GM12872 (cell line): ENCODE results near the gene DNAJC1.

Source experiments
- TF ChIP-seq, protein P1 (sequence below): IDR thresholded peaks from 3 replicates; pipeline ENCODE4 v1.5.1; 2011; ENCODE audit warnings: low read depth, mild to moderate bottlenecking, low read length, moderate library complexity; ENCODE audit not compliant: insufficient read depth

The DNAJC1 gene

DNA sequence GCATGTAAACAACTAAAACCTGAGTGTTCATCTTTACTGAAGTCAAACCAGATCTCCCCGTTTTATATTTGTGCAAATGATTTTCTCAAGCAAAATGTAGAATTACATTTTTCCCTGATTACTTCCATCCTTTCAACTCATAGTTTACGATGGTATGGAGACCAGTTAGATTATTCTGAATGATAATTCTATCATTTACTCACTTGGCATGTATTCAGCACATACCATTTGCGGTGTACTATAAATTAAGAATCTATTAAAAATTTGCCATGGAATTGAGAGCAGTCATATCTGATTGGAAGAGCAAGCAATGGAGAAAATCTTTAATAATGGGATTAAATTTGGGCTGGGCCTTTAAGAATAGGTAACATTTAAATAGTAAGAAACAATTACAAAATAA is 22.4 kb downstream of the DNAJC1 start:
- TF ChIP-seq, protein P1, sequence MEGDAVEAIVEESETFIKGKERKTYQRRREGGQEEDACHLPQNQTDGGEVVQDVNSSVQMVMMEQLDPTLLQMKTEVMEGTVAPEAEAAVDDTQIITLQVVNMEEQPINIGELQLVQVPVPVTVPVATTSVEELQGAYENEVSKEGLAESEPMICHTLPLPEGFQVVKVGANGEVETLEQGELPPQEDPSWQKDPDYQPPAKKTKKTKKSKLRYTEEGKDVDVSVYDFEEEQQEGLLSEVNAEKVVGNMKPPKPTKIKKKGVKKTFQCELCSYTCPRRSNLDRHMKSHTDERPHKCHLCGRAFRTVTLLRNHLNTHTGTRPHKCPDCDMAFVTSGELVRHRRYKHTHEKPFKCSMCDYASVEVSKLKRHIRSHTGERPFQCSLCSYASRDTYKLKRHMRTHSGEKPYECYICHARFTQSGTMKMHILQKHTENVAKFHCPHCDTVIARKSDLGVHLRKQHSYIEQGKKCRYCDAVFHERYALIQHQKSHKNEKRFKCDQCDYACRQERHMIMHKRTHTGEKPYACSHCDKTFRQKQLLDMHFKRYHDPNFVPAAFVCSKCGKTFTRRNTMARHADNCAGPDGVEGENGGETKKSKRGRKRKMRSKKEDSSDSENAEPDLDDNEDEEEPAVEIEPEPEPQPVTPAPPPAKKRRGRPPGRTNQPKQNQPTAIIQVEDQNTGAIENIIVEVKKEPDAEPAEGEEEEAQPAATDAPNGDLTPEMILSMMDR = no peak

DNA sequence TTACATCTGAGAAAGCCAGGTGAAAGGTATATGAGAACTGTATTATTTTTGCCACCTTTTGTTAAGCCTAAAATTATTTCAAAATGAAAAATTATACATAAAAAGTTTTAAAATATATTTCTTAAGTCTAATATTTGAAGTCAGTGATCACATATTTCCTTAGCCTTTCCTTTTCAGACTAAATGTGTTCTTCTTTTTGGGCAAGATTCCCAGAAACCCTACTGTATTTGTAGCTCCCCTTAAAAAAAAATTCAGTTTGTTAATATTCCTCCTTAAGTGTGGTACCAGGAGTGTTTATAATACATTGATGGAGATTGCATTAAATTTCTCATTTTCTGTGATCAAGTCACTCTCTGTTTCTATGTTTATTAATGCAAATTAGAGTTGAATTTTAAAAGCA is 22.8 kb downstream of the DNAJC1 start:
- TF ChIP-seq, protein P1 = no peak

DNA sequence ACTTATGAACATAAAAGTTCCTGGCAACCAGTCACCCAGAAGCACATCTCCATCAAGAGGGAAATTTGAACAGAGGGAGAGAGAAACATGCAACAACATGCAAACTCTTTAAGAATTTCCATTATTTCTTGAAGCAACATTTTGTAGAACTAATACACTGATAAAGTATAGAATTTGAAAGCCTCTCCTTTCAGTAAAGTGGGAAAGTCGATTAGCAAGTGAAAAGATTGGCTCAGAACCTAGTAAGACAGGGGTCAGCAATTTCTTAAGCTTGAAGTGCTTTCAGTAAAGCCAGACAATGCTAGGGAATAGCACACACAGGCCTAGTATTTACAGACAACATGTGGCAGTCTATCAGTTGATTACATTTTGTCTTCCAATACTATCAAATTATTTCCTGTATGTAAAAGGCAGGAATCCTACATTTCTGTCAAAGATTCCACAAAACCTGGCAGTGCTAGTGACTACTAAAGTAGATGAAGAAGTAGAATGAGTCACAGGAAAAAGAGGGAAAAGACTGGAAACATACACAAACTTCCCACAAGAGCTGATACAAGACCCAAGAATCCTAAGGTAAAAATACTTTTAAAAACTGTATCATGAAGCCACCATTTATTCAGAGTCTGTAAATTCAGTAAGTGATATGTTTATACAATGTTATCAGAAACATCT is 25.2 kb downstream of the DNAJC1 start:
- TF ChIP-seq, protein P1 = no peak

DNA sequence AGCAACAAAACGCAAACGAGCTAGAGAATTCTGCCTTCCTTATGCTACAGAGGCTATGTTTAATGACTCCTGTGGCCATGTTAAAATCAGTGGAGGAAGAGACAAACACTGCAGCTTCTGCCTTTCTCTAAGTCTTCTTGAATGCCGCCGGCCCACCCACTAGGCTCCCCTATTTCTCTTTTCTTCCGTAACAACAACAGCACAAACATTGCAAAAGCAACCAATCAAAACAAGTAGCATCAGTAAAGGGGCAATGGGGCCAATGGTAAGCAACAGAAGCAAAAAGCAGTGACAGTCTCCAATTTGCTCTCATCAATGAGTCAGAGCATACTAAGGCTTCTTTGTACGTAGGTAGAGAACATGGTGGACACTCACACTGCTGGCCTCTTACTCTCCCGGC is 26.8 kb downstream of the DNAJC1 start:
- TF ChIP-seq, protein P1 = no peak

DNA sequence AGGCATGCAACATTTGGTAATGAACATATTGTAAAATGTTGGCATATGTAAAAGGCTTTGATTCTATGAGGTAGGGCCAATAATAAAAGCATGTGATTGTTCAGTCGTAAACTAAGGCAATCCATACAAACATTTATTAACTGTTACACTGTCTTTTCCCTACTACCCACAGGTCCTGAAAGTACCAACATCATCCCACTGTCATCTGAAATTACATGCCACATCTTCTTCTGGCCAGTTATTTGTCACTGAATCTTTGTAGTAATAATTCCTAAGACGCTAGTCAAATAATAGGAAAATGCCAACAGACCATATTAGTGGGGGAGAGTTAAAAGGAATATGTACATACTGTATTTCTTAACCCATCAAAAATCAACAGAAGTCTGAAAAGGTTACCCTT is 27.2 kb downstream of the DNAJC1 start:
- TF ChIP-seq, protein P1 = no peak

DNA sequence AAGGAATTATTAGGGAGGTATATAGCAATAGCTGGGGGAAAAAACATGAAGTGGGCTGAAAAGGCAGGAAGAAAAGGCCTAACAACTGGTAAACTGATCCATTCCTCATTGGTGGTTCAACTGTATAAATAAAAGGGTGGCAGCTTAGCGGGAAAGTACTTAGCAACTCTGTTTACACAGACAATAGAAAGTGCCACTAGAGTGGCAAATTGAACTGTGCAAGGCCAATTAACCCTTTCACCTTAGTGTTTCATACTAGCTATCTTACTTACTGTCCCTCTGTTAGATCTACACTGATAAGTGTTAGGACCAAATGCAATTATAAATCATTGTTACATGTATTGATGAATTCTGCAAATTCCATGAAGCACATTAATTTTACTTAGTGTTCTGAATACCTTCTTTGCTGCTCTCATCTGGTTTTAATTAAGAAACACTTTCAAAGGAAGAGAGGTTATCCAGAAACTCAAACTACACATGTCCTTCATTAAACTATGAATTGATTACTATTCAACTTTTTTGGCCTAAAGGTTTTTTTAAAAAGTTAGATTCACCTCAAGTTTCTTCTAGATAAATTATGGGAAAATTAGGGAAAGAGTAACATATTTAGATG is 28.0 kb downstream of the DNAJC1 start:
- TF ChIP-seq, protein P1 = no peak

DNA sequence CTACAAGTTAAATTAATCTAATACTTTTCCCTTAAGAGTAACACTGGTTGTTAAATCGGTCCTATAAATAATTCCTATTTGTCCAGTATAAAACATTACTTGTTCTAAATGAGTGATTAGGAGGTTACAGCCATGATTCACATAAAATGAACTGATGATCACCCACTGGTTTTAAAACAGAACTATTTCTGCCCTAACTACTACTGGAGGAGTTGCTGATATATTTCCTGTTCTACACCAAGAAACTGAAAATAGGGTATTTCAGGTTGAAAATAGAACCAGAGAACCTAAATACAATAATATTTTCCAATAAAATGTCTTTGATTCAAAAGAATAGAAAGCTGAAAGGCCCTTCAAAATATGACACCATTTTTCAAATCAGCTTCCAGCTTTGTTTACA is 30.9 kb downstream of the DNAJC1 start:
- TF ChIP-seq, protein P1 = no peak
